HL-60 (cell line): ENCODE results near the gene KRAS.

ENCODE experiments used
- DNase-seq, 2 experiments: peaks; one replicate each; pipeline ENCODE4 v3.0.0-alpha.2; 2010 to 2020; ENCODE audit warnings: low read depth in 1 of 2, low spot score in 1 of 2
- H3K27ac ChIP-seq: fragments of 250-450 bp; sonication (Bioruptor Pico); replicated peaks from 2 replicates; pipeline ENCODE4 v1.5.1; 2020; ENCODE audit warnings: mild to moderate bottlenecking, moderate library complexity
- H3K27me3 ChIP-seq: fragments of 250-450 bp; sonication (Bioruptor Pico); 2 replicates; pipeline ENCODE4 v1.5.1; 2021; ENCODE audit warnings: mild to moderate bottlenecking, moderate library complexity; ENCODE audit not compliant: insufficient read depth, poor library complexity, severe bottlenecking
- H3K4me3 ChIP-seq: replicated peaks from 2 replicates; pipeline ENCODE4 v1.5.1; 2011; ENCODE audit warnings: mild to moderate bottlenecking, control low read depth, low read length; ENCODE audit not compliant: insufficient read depth
- GABPA ChIP-seq: IDR thresholded peaks from 2 replicates; pipeline ENCODE4 v1.6.1; 2012; ENCODE audit warnings: low read depth
- POLR2AphosphoS5 ChIP-seq: IDR thresholded peaks from 2 replicates; pipeline ENCODE4 v1.6.1; 2012; ENCODE audit warnings: low read depth
- REST ChIP-seq: IDR thresholded peaks from 2 replicates; pipeline ENCODE4 v1.6.1; 2012; ENCODE audit warnings: low read depth; ENCODE audit not compliant: insufficient replicate concordance
- SPI1 ChIP-seq: IDR thresholded peaks from 2 replicates; pipeline ENCODE4 v1.6.1; 2012; ENCODE audit warnings: low read depth, mild to moderate bottlenecking, borderline replicate concordance
- TF ChIP-seq, protein P1 (sequence below): IDR thresholded peaks from one replicate; pipeline ENCODE4 v1.5.1; 2011; ENCODE audit warnings: low read length, control low read depth, inconsistent platforms; ENCODE audit not compliant: insufficient read depth

The KRAS gene

GRCh38 chr12:25155022-25155576 is 95.6 kb downstream of the KRAS start:
- DNase-seq, result no peak
- Histone ChIP-seq H3K4me3 (no peak overlapping the region), H3K27ac (no peak overlapping the region), H3K27me3 (no peaks in the 10 kb centered on the region)
- TF ChIP-seq POLR2AphosphoS5 (no peak), SPI1 (no peak), GABPA (no peak), REST (no peak)
- TF ChIP-seq, protein P1, sequence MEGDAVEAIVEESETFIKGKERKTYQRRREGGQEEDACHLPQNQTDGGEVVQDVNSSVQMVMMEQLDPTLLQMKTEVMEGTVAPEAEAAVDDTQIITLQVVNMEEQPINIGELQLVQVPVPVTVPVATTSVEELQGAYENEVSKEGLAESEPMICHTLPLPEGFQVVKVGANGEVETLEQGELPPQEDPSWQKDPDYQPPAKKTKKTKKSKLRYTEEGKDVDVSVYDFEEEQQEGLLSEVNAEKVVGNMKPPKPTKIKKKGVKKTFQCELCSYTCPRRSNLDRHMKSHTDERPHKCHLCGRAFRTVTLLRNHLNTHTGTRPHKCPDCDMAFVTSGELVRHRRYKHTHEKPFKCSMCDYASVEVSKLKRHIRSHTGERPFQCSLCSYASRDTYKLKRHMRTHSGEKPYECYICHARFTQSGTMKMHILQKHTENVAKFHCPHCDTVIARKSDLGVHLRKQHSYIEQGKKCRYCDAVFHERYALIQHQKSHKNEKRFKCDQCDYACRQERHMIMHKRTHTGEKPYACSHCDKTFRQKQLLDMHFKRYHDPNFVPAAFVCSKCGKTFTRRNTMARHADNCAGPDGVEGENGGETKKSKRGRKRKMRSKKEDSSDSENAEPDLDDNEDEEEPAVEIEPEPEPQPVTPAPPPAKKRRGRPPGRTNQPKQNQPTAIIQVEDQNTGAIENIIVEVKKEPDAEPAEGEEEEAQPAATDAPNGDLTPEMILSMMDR, result no peak
